ENCODE results near the gene RPA3. TPM values are rescaled to one million over a fixed set of nuclear protein-coding genes. Genes with fewer than 3 reads are reported as not detected.

The RPA3 gene
- total and polyA plus RNA-seq, 2 donors (not counting 3 experiments of a cell fraction or from before 2014, with no cell fraction given): 15.6 to 34.4 TPM

- FAIRE-seq (no peak), DNase-seq (ENCODE audit: low read depth, low spot score) (no peak)
- Histone ChIP-seq H3K9me1 (replicated peaks; ENCODE audit: control insufficient read depth, extremely low read depth, insufficient read depth, low read length) (no peaks in the 10 kb centered on the region), H3K36me3 (ENCODE audit: control insufficient read depth in 2 of 2, extremely low read depth in 1 of 2, insufficient read depth in 2 of 2, low read length in 2 of 2) (no peaks in the 10 kb centered on the region), H3K4me1 (ENCODE audit: control insufficient read depth, extremely low read depth, insufficient read depth, low read length) (no peaks in the 10 kb centered on the region), H3K4me2 (ENCODE audit: insufficient read depth, low read length) (no peak overlapping the region), H2AFZ (ENCODE audit: low read depth, low read length) (no peak overlapping the region), H3K79me2 (ENCODE audit: control insufficient read depth, insufficient read depth, low read length) (no peaks in the 10 kb centered on the region), H3K4me3 (replicated peaks in 1 of 3; ENCODE audit: insufficient read depth in 1 of 3, low read depth in 1 of 3, low read length in 3 of 3) (no peak overlapping the region), H3K27me3 (ENCODE audit: control insufficient read depth in 2 of 2, insufficient read depth in 2 of 2, low read length in 2 of 2) (no peaks in the 10 kb centered on the region), H3K9me3 (replicated peaks; ENCODE audit: control insufficient read depth, insufficient read depth, low read length) (no peaks in the 10 kb centered on the region), H3K9ac (replicated peaks; ENCODE audit: extremely low read depth, insufficient read depth, low read length) (no peak overlapping the region), H3K27ac (ENCODE audit: insufficient read depth, low read depth, low read length) (no peak overlapping the region), H4K20me1 (replicated peaks; ENCODE audit: control insufficient read depth, extremely low read depth, insufficient read depth, low read length) (no peaks in the 10 kb centered on the region)
- intact Hi-C loops (cut with micrococcal nuclease): no loop called here
- TF ChIP-seq MYC (IDR thresholded peaks at IDR 0.05; ENCODE audit: low read depth, low read length) (no peak), EZH2 (IDR thresholded peaks at IDR 0.05; ENCODE audit: borderline replicate concordance, low read depth, low read length, severe bottlenecking) (no peak), FOS (IDR thresholded peaks at IDR 0.05; ENCODE audit: borderline replicate concordance, insufficient read depth, low read length) (no peak), POLR2A (IDR thresholded peaks at IDR 0.05; ENCODE audit: low read depth, low read length) (no peak)
- ChIA-PET CTCF (interaction anchor here (0.7 to 2.8 kb wide), 3 partner anchors 9 to 439 kb away, joined by 3 to 17 read pairs (median 3); no protein-coding TSS in a partner anchor), POLR2A (no interaction called here)
- no TSS peak for BruUV-seq (replicated peaks)
- dilution Hi-C loops (cut with MboI; ENCODE audit: extremely low pct_ligation_motif_present, low sequenced_read_pairs): no loop called here
Measured at GRCh38 chr7:7751243-7752092, 33.1 kb upstream of the RPA3 start.

- ChIA-PET POLR2A (no interaction called here), CTCF (interaction anchor here (0.7 to 2.8 kb wide), 3 partner anchors 10 to 439 kb away, joined by 3 to 17 read pairs (median 3); no protein-coding TSS in a partner anchor)
- Histone ChIP-seq H3K79me2 (ENCODE audit: control insufficient read depth, insufficient read depth, low read length) (no peaks in the 10 kb centered on the region), H3K9ac (replicated peaks; ENCODE audit: extremely low read depth, insufficient read depth, low read length) (no peak overlapping the region), H3K4me3 (replicated peaks in 1 of 3; ENCODE audit: insufficient read depth in 1 of 3, low read depth in 1 of 3, low read length in 3 of 3) (no peak overlapping the region), H3K9me1 (replicated peaks; ENCODE audit: control insufficient read depth, extremely low read depth, insufficient read depth, low read length) (no peaks in the 10 kb centered on the region), H3K36me3 (ENCODE audit: control insufficient read depth in 2 of 2, extremely low read depth in 1 of 2, insufficient read depth in 2 of 2, low read length in 2 of 2) (no peaks in the 10 kb centered on the region), H3K4me1 (ENCODE audit: control insufficient read depth, extremely low read depth, insufficient read depth, low read length) (no peaks in the 10 kb centered on the region), H3K4me2 (ENCODE audit: insufficient read depth, low read length) (no peak overlapping the region), H3K9me3 (replicated peaks; ENCODE audit: control insufficient read depth, insufficient read depth, low read length) (no peaks in the 10 kb centered on the region), H2AFZ (ENCODE audit: low read depth, low read length) (no peak overlapping the region), H3K27ac (ENCODE audit: insufficient read depth, low read depth, low read length) (no peak overlapping the region), H4K20me1 (replicated peaks; ENCODE audit: control insufficient read depth, extremely low read depth, insufficient read depth, low read length) (no peaks in the 10 kb centered on the region), H3K27me3 (ENCODE audit: control insufficient read depth in 2 of 2, insufficient read depth in 2 of 2, low read length in 2 of 2) (no peaks in the 10 kb centered on the region)
- DNase-seq (ENCODE audit: low read depth, low spot score) (no peak), FAIRE-seq (no peak)
- intact Hi-C loops (cut with micrococcal nuclease) (no loop called here), dilution Hi-C loops (cut with MboI; ENCODE audit: extremely low pct_ligation_motif_present, low sequenced_read_pairs) (no loop called here)
- TF ChIP-seq EZH2 (IDR thresholded peaks at IDR 0.05; ENCODE audit: borderline replicate concordance, low read depth, low read length, severe bottlenecking) (no peak), FOS (IDR thresholded peaks at IDR 0.05; ENCODE audit: borderline replicate concordance, insufficient read depth, low read length) (no peak), POLR2AphosphoS5 (IDR thresholded peaks at IDR 0.05; ENCODE audit: insufficient read depth, low read depth, low read length) (no peak), MAX (IDR thresholded peaks at IDR 0.05; ENCODE audit: insufficient read depth, insufficient read length) (no peak), JUN (IDR thresholded peaks at IDR 0.05; ENCODE audit: borderline replicate concordance, insufficient read depth, insufficient read length, low read depth) (no peak), POLR2A (IDR thresholded peaks at IDR 0.05; ENCODE audit: low read depth, low read length) (no peak), CTCF (IDR thresholded peaks at IDR 0.05; ENCODE audit: extremely low read depth in 1 of 2, insufficient read depth in 1 of 2, low read depth in 1 of 2, low read length in 2 of 2) (no peak), MYC (IDR thresholded peaks at IDR 0.05; ENCODE audit: low read depth, low read length) (no peak), GATA2 (IDR thresholded peaks at IDR 0.05; ENCODE audit: insufficient read depth, insufficient read length, low read depth, low read length) (no peak)
- BruUV-seq (replicated peaks): no TSS peak
Measured at GRCh38 chr7:7750571-7751242, 32.3 kb upstream of the RPA3 start.
